ENCODE results near the gene ASB1.
A peak's percentile ranks its signal among the peaks of the same experiment; 100 is the strongest.

Gene ASB1

GRCh38 chr2:238413368-238413767, 13.4 kb upstream of the ASB1 start:
- Histone ChIP-seq H3K4me2 (ENCODE audit: low read depth, low read length) (no peak overlapping the region), H3K9me3 (replicated peaks; ENCODE audit: insufficient read depth, low read length) (no peaks in the 10 kb centered on the region), H3K4me3 (ENCODE audit: low read length) (no peak overlapping the region), H3K9me2 (replicated peaks; ENCODE audit: insufficient read depth, low read length) (no peaks in the 10 kb centered on the region), H3K4me1 (ENCODE audit: low read length) (peaks cover 16% of the 10 kb centered on the region), H3K79me2 (ENCODE audit: low read length) (no peaks in the 10 kb centered on the region), H3K9ac (ENCODE audit: low read length) (no peak overlapping the region), H2AFZ (ENCODE audit: low read length) (no peak overlapping the region), H3K27me3 (replicated peaks; ENCODE audit: insufficient read depth, low read length) (no peaks in the 10 kb centered on the region), H3K27ac (ENCODE audit: low read length) (no peak overlapping the region), H3F3A (ENCODE audit: insufficient read depth, low read length) (peaks cover 20% of the 10 kb centered on the region; the same call in 1 of the 2 replicates), H4K20me1 (ENCODE audit: insufficient read depth, low read length) (no peaks in the 10 kb centered on the region), H3K36me3 (replicated peaks; ENCODE audit: insufficient read depth, low read length) (no peaks in the 10 kb centered on the region)
- DNase-seq = no peak
- no peak for TF ChIP-seq EZH2 (optimal IDR thresholded peaks at IDR 0.05; ENCODE audit: low read depth, low read length)
- no peak for TF ChIP-seq CTCF (IDR thresholded peaks at IDR 0.05; ENCODE audit: low read length)
- TF ChIP-seq EZH2phosphoT487 (IDR thresholded peaks at IDR 0.05; ENCODE audit: low read length) = no peak

- Histone ChIP-seq H3K4me3 (ENCODE audit: low read length) (peak overlapping the region; percentile 52), H3K9ac (ENCODE audit: low read length) (peak overlapping the region; percentile 76), H3K27ac (ENCODE audit: low read length) (peak overlapping the region; percentile 93), H3K4me1 (ENCODE audit: low read length) (peaks cover 16% of the 10 kb centered on the region), H3F3A (ENCODE audit: insufficient read depth, low read length) (peaks cover 22% of the 10 kb centered on the region; the same call in 1 of the 2 replicates), H3K9me2 (replicated peaks; ENCODE audit: insufficient read depth, low read length) (no peaks in the 10 kb centered on the region), H3K27me3 (replicated peaks; ENCODE audit: insufficient read depth, low read length) (no peaks in the 10 kb centered on the region), H2AFZ (ENCODE audit: low read length) (peak overlapping the region; percentile 58), H4K20me1 (ENCODE audit: insufficient read depth, low read length) (no peaks in the 10 kb centered on the region), H3K79me2 (ENCODE audit: low read length) (no peaks in the 10 kb centered on the region), H3K36me3 (replicated peaks; ENCODE audit: insufficient read depth, low read length) (no peaks in the 10 kb centered on the region), H3K9me3 (replicated peaks; ENCODE audit: insufficient read depth, low read length) (no peaks in the 10 kb centered on the region), H3K4me2 (ENCODE audit: low read depth, low read length) (peak overlapping the region; percentile 91)
- TF ChIP-seq EZH2phosphoT487 (IDR thresholded peaks at IDR 0.05; ENCODE audit: low read length) = no peak
- TF ChIP-seq CTCF (IDR thresholded peaks at IDR 0.05; ENCODE audit: low read length) = peak; percentile 33
- no peak for TF ChIP-seq EZH2 (optimal IDR thresholded peaks at IDR 0.05; ENCODE audit: low read depth, low read length)
- peak; percentile 96 for DNase-seq
These were observed 11.5 kb upstream of the ASB1 start for GRCh38 chr2:238415036-238415764.

DNA sequence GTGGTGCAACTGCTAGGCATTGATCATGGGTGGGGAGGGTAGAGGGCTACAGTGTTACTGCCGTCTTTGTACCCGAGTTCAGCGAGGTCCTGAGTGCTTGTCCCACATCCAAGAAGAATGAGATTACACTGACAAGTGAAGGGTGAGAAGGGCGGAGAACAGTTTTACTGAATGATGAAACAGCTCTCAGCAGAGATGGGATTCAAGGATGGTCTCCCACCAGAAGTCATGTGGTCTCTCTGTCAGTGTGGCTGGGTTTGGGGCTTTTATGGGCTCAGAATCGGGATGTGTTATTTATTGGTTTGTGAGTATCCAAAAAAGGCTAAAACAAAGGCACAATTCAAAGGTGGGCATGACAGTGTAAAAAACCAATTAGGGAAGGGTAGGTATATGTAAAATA, 10.8 kb upstream of the ASB1 start:
- peak overlapping the region; percentile 91; the same call in 1 of the 2 replicates for H3K4me2 ChIP-seq (ENCODE audit: low read depth, low read length)
- no peak for DNase-seq
- H4K20me1 ChIP-seq (ENCODE audit: insufficient read depth, low read length) = no peaks in the 10 kb centered on the region
- no peaks in the 10 kb centered on the region for H3K27me3 ChIP-seq (replicated peaks; ENCODE audit: insufficient read depth, low read length)
- H2AFZ ChIP-seq (ENCODE audit: low read length) = no peak overlapping the region
- no peaks in the 10 kb centered on the region for H3K9me3 ChIP-seq (replicated peaks; ENCODE audit: insufficient read depth, low read length)
- TF ChIP-seq EZH2 (optimal IDR thresholded peaks at IDR 0.05; ENCODE audit: low read depth, low read length) (no peak), EZH2phosphoT487 (IDR thresholded peaks at IDR 0.05; ENCODE audit: low read length) (no peak)
- H3K4me1 ChIP-seq (ENCODE audit: low read length) = peaks cover 16% of the 10 kb centered on the region
- no peaks in the 10 kb centered on the region for H3K9me2 ChIP-seq (replicated peaks; ENCODE audit: insufficient read depth, low read length)
- peaks cover 22% of the 10 kb centered on the region; the same call in 1 of the 2 replicates for H3F3A ChIP-seq (ENCODE audit: insufficient read depth, low read length)
- H3K27ac ChIP-seq (ENCODE audit: low read length) = peak overlapping the region; percentile 93; the same call in 1 of the 2 replicates
- H3K4me3 ChIP-seq (ENCODE audit: low read length) = 0 out of 2 replicates have a peak overlapping the region, but pooled peaks have one; percentile 52
- no peaks in the 10 kb centered on the region for H3K79me2 ChIP-seq (ENCODE audit: low read length)
- H3K36me3 ChIP-seq (replicated peaks; ENCODE audit: insufficient read depth, low read length) = no peaks in the 10 kb centered on the region
- H3K9ac ChIP-seq (ENCODE audit: low read length) = peak overlapping the region; percentile 76

Data from MM.1S (cell line).